HepG2 (cell line): ENCODE data around the gene KIF2C. TPM values are rescaled to one million over a fixed set of nuclear protein-coding genes. Genes with fewer than 3 reads are reported as not detected.

Experiments used
- DNMT1 ChIP-seq: sonication (generic); formaldehyde crosslinking; IDR thresholded peaks from 2 replicates; pipeline ENCODE4 v1.5.1; 2020; ENCODE audit warnings: mild to moderate bottlenecking, missing genetic modification reagents
- ELF1 ChIP-seq: sonication (generic); formaldehyde crosslinking; IDR thresholded peaks from 2 replicates; pipeline ENCODE4 v1.4.0; 2020; ENCODE audit warnings: missing genetic modification reagents
- FUBP1 ChIP-seq: sonication (generic); formaldehyde crosslinking; IDR thresholded peaks from 2 replicates; pipeline ENCODE4 v1.5.1; 2020; ENCODE audit warnings: missing genetic modification reagents, mild to moderate bottlenecking, borderline replicate concordance
- HOXA3 ChIP-seq: sonication (generic); formaldehyde crosslinking; IDR thresholded peaks from 2 replicates; pipeline ENCODE4 v1.5.0; 2020; ENCODE audit warnings: missing genetic modification reagents
- MATR3 ChIP-seq: sonication (generic); formaldehyde crosslinking; IDR thresholded peaks from 2 replicates; pipeline ENCODE4 v1.4.0; 2020; ENCODE audit warnings: missing genetic modification reagents
- MEIS1 ChIP-seq: sonication (generic); formaldehyde crosslinking; IDR thresholded peaks from 2 replicates; pipeline ENCODE4 v1.9.0; 2021; ENCODE audit warnings: mild to moderate bottlenecking, missing genetic modification reagents, moderate library complexity, borderline replicate concordance
- RBAK ChIP-seq: sonication (generic); formaldehyde crosslinking; IDR thresholded peaks from 2 replicates; pipeline ENCODE4 v1.5.1; 2020; ENCODE audit warnings: mild to moderate bottlenecking, missing genetic modification reagents
- SAP130 ChIP-seq: IDR thresholded peaks from 2 replicates; pipeline ENCODE4 v1.6.1; 2016; ENCODE audit warnings: low read depth
- ZFP36L2 ChIP-seq: sonication (generic); formaldehyde crosslinking; IDR thresholded peaks from 2 replicates; pipeline ENCODE4 v1.4.0; 2020; ENCODE audit warnings: missing genetic modification reagents
- ZNF567 ChIP-seq: sonication (generic); formaldehyde crosslinking; IDR thresholded peaks from 2 replicates; pipeline ENCODE4 v1.8.1; 2023; ENCODE audit warnings: mild to moderate bottlenecking, missing genetic modification reagents, borderline replicate concordance
- ZNF639 ChIP-seq: conservative IDR thresholded peaks from 2 replicates; pipeline ENCODE4 v1.6.1; 2018; ENCODE audit warnings: missing genetic modification reagents
- ZNF75D ChIP-seq: sonication (generic); formaldehyde crosslinking; IDR thresholded peaks from 2 replicates; pipeline ENCODE4 v1.8.1; 2023; ENCODE audit warnings: missing genetic modification reagents, mild to moderate bottlenecking, borderline replicate concordance
- ZNF773 ChIP-seq: sonication (generic); formaldehyde crosslinking; IDR thresholded peaks from 2 replicates; pipeline ENCODE4 v1.4.0; 2020; ENCODE audit warnings: missing genetic modification reagents, borderline replicate concordance
- polyA plus RNA-seq, 8 experiments: library from polyadenylated mRNA; depleted of rRNA in 3 of 8; stranded (reverse) in 7 of 8; unstranded in 1 of 8; fragments of >200 nt; fragmentation: Illumina TruSeq in 4 of 8; extraction: Trizol in 4 of 8; gene quantifications; 2 replicates each; pipeline versions ENCODE4 v1.2.1 to v1.2.3, GENCODE V29; 2011 to 2016; ENCODE audit warnings: low read depth in 4 of 8, missing spikeins in 1 of 8, mixed read lengths in 1 of 8; ENCODE audit not compliant: insufficient read depth in 1 of 8
- total RNA-seq, 5 experiments: library from RNA; depleted of rRNA; stranded (reverse); fragments of >200 nt; fragmentation: Illumina TruSeq; extraction: Trizol; gene quantifications; 2 replicates each; pipeline ENCODE4 v1.2.3, GENCODE V29; 2016; ENCODE audit warnings: low read depth in 1 of 5
- TF ChIP-seq, protein P1 (sequence below): sonication (generic); formaldehyde crosslinking; IDR thresholded peaks from 2 replicates; pipeline ENCODE4 v1.4.0; 2020; ENCODE audit warnings: missing genetic modification reagents
- TF ChIP-seq, protein P2 (sequence below): sonication (generic); formaldehyde crosslinking; IDR thresholded peaks from 2 replicates; pipeline ENCODE4 v1.5.1; 2020; ENCODE audit warnings: mild to moderate bottlenecking, missing genetic modification reagents
- TF ChIP-seq, protein P3 (sequence below): IDR thresholded peaks from 2 replicates; pipeline ENCODE4 v1.6.1; 2012; ENCODE audit warnings: low read length, improper control_type of control experiment

The KIF2C gene
- total and polyA plus RNA-seq, 2 of the 13 experiments (the other 11 are each of a cell fraction or from before 2014, with no cell fraction given) = 29.7 to 53.7 TPM

- TF ChIP-seq ZFP36L2 (CRISPR knock-in tag) (no peak; the same call in 1 of the 2 replicates), FUBP1 (no peak), MATR3 (CRISPR knock-in tag) (no peak), ZNF75D (0 out of 2 replicates have a peak, but pooled peaks have one; percentile 89), ZNF773 (CRISPR knock-in tag) (peak; percentile 62; the same call in 1 of the 2 replicates), ELF1 (peak; percentile 66), SAP130 (CRISPR knock-in tag) (peak; percentile 95), HOXA3 (CRISPR knock-in tag) (peak; percentile 97), MEIS1 (CRISPR knock-in tag) (peak; percentile 90), DNMT1 (CRISPR knock-in tag) (no peak), ZNF567 (CRISPR knock-in tag) (no peak; the same call in 1 of the 2 replicates), ZNF639 (peak; percentile 37; the same call in 1 of the 2 replicates), RBAK (CRISPR knock-in tag) (no peak)
- TF ChIP-seq, protein P1, sequence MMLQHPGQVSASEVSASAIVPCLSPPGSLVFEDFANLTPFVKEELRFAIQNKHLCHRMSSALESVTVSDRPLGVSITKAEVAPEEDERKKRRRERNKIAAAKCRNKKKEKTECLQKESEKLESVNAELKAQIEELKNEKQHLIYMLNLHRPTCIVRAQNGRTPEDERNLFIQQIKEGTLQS (CRISPR knock-in tag) = no peak
- TF ChIP-seq, protein P2, sequence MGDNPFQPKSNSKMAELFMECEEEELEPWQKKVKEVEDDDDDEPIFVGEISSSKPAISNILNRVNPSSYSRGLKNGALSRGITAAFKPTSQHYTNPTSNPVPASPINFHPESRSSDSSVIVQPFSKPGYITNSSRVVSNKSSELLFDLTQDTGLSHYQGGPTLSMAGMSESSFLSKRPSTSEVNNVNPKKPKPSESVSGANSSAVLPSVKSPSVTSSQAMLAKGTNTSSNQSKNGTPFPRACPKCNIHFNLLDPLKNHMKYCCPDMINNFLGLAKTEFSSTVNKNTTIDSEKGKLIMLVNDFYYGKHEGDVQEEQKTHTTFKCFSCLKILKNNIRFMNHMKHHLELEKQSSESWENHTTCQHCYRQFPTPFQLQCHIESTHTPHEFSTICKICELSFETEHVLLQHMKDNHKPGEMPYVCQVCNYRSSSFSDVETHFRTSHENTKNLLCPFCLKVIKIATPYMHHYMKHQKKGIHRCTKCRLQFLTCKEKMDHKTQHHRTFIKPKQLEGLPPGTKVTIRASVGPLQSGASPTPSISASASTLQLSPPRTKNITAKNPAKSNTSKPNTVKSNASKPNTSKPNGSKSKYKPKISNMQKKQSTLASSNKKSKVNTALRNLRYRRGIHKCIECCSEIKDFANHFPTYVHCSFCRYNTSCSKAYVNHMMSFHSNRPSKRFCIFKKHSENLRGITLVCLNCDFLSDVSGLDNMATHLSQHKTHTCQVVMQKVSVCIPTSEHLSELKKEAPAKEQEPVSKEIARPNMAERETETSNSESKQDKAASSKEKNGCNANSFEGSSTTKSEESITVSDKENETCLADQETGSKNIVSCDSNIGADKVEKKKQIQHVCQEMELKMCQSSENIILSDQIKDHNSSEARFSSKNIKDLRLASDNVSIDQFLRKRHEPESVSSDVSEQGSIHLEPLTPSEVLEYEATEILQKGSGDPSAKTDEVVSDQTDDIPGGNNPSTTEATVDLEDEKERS (CRISPR knock-in tag) = 0 out of 2 replicates have a peak, but pooled peaks have one; percentile 55
- TF ChIP-seq, protein P3, sequence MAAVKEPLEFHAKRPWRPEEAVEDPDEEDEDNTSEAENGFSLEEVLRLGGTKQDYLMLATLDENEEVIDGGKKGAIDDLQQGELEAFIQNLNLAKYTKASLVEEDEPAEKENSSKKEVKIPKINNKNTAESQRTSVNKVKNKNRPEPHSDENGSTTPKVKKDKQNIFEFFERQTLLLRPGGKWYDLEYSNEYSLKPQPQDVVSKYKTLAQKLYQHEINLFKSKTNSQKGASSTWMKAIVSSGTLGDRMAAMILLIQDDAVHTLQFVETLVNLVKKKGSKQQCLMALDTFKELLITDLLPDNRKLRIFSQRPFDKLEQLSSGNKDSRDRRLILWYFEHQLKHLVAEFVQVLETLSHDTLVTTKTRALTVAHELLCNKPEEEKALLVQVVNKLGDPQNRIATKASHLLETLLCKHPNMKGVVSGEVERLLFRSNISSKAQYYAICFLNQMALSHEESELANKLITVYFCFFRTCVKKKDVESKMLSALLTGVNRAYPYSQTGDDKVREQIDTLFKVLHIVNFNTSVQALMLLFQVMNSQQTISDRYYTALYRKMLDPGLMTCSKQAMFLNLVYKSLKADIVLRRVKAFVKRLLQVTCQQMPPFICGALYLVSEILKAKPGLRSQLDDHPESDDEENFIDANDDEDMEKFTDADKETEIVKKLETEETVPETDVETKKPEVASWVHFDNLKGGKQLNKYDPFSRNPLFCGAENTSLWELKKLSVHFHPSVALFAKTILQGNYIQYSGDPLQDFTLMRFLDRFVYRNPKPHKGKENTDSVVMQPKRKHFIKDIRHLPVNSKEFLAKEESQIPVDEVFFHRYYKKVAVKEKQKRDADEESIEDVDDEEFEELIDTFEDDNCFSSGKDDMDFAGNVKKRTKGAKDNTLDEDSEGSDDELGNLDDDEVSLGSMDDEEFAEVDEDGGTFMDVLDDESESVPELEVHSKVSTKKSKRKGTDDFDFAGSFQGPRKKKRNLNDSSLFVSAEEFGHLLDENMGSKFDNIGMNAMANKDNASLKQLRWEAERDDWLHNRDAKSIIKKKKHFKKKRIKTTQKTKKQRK = no peak
Observed at GRCh38 chr1:44775078-44775929, 35.7 kb downstream of the KIF2C start, which contains the start of gene RPS8 (continued).
